RWPE2 (cell line): Measurements from ENCODE around the gene UBLCP1.
"Not testable (repeated sequence)": the region's sequence is repeated elsewhere in the genome, so short reads cannot be mapped to it uniquely, and the experiment has no call there.

Source experiments
- ATAC-seq: fragments of 200-7000 bp; cut with Tn5 transposase; 3 replicates; pipeline ENCODE4 v1.9.1; 2021; ENCODE audit warnings: low read depth
- DNase-seq: peaks from one replicate; pipeline ENCODE4 v3.0.0-alpha.2; 2020; ENCODE audit warnings: low spot score
- H3K27ac ChIP-seq: fragments of 450-650 bp; 2 replicates; pipeline ENCODE4 v1.5.1; 2017; ENCODE audit warnings: mild to moderate bottlenecking; ENCODE audit not compliant: poor library complexity, severe bottlenecking
- H3K27me3 ChIP-seq: fragments of 250-450 bp; sonication (Bioruptor Pico); 2 replicates; pipeline ENCODE4 v1.5.1; 2021; ENCODE audit warnings: mild to moderate bottlenecking, moderate library complexity; ENCODE audit not compliant: insufficient read depth, poor library complexity, severe bottlenecking
- H3K36me3 ChIP-seq: fragments of 250-450 bp; sonication (Bioruptor Pico); 2 replicates; pipeline ENCODE4 v1.5.1; 2020; ENCODE audit warnings: low read depth, mild to moderate bottlenecking, moderate library complexity
- H3K4me1 ChIP-seq: fragments of 250-450 bp; sonication (Bioruptor Pico); 2 replicates; pipeline ENCODE4 v1.5.1; 2021; ENCODE audit warnings: mild to moderate bottlenecking, moderate library complexity; ENCODE audit not compliant: insufficient read depth, poor library complexity, severe bottlenecking
- H3K4me3 ChIP-seq: fragments of 250-450 bp; sonication (Bioruptor Pico); 2 replicates; pipeline ENCODE4 v1.5.1; 2021; ENCODE audit warnings: mild to moderate bottlenecking, moderate library complexity; ENCODE audit not compliant: severe bottlenecking
- H3K9me3 ChIP-seq: fragments of 250-450 bp; sonication (Bioruptor Pico); 2 replicates; pipeline ENCODE4 v1.5.1; 2021; ENCODE audit warnings: mild to moderate bottlenecking, moderate library complexity; ENCODE audit not compliant: severe bottlenecking
- TF ChIP-seq, protein P1 (sequence below): fragments of 450-650 bp; IDR thresholded peaks from one replicate; pipeline ENCODE4 v1.5.1; 2017; ENCODE audit warnings: mild to moderate bottlenecking, moderate library complexity; ENCODE audit not compliant: poor library complexity, severe bottlenecking

The UBLCP1 gene

DNA sequence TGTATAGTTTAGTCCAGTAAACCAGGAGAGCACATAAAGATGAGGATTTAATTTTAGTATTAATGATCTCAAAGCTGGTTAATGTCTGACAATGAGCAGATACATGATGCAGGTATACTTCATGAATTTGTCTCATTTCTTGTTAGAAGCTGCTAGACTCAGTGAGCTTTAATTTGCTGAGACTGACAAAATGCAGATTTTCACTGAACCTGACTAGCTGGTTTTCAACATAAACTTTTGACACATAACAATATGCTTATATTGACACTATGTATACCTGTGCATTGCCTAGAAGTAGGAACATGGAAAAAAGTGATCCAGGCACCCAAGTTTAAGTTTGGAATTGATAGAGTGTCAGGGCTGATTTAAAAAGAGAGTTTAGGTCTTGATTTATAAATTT is 10.8 kb downstream of the UBLCP1 start:
- H3K4me1 ChIP-seq = no peaks in the 10 kb centered on the region
- TF ChIP-seq, protein P1, sequence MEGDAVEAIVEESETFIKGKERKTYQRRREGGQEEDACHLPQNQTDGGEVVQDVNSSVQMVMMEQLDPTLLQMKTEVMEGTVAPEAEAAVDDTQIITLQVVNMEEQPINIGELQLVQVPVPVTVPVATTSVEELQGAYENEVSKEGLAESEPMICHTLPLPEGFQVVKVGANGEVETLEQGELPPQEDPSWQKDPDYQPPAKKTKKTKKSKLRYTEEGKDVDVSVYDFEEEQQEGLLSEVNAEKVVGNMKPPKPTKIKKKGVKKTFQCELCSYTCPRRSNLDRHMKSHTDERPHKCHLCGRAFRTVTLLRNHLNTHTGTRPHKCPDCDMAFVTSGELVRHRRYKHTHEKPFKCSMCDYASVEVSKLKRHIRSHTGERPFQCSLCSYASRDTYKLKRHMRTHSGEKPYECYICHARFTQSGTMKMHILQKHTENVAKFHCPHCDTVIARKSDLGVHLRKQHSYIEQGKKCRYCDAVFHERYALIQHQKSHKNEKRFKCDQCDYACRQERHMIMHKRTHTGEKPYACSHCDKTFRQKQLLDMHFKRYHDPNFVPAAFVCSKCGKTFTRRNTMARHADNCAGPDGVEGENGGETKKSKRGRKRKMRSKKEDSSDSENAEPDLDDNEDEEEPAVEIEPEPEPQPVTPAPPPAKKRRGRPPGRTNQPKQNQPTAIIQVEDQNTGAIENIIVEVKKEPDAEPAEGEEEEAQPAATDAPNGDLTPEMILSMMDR = no peak
- H3K27ac ChIP-seq = no peak overlapping the region
- H3K27me3 ChIP-seq = no peaks in the 10 kb centered on the region
- no peak overlapping the region for H3K4me3 ChIP-seq
- DNase-seq (no peak), ATAC-seq (no peak)
- H3K36me3 ChIP-seq = peaks cover 100% of the 10 kb centered on the region
- H3K9me3 ChIP-seq = peaks cover 2% of the 10 kb centered on the region

DNA sequence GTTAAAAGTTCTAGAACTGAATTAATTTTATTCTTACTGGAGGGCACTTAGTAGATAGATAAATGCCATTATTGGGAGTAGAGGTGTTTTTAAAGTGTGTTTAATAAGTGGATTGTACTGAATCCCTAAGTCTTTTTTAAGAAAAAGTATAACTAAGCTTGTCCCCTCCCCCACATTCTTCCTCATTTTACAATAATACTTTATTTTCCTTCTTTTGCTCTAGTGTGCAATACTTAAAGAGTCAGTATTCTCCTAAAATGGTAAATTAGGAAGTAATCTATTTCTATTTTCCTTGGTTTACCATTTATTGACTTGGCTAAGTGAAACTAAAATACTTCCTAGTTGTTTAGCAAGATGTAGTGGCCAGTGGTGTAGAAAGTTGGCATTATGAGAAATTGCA is 11.6 kb downstream of the UBLCP1 start:
- Histone ChIP-seq H3K4me3 (no peak overlapping the region), H3K9me3 (peaks cover 2% of the 10 kb centered on the region), H3K27ac (no peak overlapping the region), H3K27me3 (no peaks in the 10 kb centered on the region), H3K36me3 (peaks cover 99% of the 10 kb centered on the region), H3K4me1 (no peaks in the 10 kb centered on the region)
- DNase-seq (no peak), ATAC-seq (no peak)
- TF ChIP-seq, protein P1 = no peak

DNA sequence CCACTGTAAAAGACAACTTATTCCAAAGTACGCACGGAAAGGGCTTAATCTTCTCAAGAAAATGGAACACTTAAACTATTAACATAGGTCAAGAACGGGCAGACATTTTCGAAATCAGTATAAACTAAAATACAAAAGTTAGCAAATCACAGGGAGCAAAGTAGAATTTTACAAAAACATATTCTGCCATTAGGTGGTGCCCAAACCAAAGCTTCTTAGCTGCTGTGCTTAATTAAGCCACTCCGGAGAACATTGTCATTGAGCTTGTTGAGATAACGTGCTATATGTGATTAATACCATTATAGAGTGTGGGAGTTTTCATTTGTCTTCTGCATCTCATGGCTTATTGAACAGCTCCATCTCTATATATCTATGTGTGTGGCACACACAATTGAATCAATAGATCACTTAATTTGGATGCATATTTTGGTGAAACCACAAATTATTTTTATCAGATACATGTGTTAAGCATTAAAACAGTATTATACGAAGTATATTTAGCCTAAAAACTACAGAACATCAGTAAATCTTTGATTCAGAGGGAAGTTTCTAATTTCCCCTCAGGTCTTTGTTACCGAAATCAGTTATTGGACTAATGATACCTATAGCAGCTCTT is 23.4 kb downstream of the UBLCP1 start:
- DNase-seq = no peak
- peaks cover 45% of the 10 kb centered on the region for H3K36me3 ChIP-seq
- H3K27ac ChIP-seq = no peak overlapping the region

DNA sequence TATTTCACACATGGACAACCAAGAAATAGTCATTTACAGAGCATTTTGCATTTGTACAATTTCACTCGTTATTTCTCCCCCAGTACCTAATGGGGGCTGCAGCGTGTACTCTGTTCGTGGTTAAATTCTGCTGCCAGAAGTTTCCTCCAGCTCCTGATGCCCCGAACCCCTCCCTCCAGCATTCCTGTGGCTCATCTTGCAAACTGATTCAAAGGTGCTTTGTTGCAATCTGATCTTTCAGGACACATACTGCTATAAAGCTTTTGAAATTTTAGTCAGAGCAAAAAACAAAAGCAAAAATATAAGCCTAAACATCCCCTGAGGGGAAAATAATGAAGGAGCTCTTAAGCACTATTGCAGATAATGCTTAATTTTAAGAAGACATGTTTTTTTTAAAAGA is 27.7 kb downstream of the UBLCP1 start:
- Histone ChIP-seq H3K9me3 (no peaks in the 10 kb centered on the region), H3K36me3 (peaks cover 6% of the 10 kb centered on the region), H3K4me3 (no peak overlapping the region), H3K27me3 (no peaks in the 10 kb centered on the region), H3K4me1 (peaks cover 6% of the 10 kb centered on the region), H3K27ac (no peak overlapping the region)
- DNase-seq (no peak), ATAC-seq (peak; percentile 87)
- TF ChIP-seq, protein P1 = no peak

More for the DNA sequence above, 23.4 kb downstream of the UBLCP1 start:
- H3K9me3 ChIP-seq = no peaks in the 10 kb centered on the region
- TF ChIP-seq, protein P1 = peak; percentile 89
- ATAC-seq = peak; percentile 62
- no peak overlapping the region for H3K4me3 ChIP-seq
- peaks cover 6% of the 10 kb centered on the region for H3K4me1 ChIP-seq
- no peaks in the 10 kb centered on the region for H3K27me3 ChIP-seq

DNA sequence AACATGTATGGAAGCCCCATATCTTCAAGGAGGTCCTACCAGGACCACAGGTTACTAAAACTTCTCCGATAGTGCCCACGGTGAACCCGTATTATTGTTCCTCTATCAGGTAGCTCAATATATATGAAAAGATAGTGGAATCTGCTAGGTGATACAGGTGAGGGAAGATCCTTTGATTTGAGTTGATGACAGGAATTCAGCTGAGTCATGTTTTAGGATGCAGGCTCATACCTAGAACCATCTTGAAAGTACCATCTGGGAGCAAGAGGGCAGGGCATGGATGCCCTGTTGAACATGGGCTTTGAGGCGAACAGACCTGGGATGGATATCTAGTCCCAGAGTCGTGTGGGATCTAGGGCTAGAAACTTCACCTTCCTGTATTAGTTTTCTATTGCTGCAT is 31.8 kb downstream of the UBLCP1 start:
- TF ChIP-seq, protein P1 = no peak

DNA sequence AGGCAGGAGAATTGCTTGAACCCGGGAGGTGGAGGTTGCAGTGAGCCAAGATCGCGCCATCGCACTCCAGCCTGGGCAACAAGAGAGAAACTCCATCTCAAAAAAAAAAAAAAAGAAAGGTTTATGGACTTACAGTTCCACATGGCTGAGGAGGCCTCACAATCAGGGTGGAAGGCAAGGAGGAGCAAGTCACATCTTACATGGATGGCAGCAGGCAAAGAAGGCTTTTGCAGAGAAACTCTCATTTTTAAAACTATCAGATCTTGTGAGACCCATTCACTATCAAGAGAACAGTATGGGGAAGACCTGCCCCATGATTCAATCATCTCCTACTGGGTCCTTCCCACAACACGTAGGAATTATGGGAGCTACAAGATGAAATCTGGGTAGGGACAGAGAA is 34.2 kb downstream of the UBLCP1 start:
- H3K27ac ChIP-seq, H3K4me3 ChIP-seq, H3K4me1 ChIP-seq, DNase-seq, ATAC-seq, H3K27me3 ChIP-seq, H3K36me3 ChIP-seq: not testable (repeated sequence)
- H3K9me3 ChIP-seq = peaks cover 12% of the 10 kb centered on the region

More for the DNA sequence above, 31.8 kb downstream of the UBLCP1 start:
- Histone ChIP-seq H3K4me3 (no peak overlapping the region), H3K27me3 (no peaks in the 10 kb centered on the region), H3K9me3 (no peaks in the 10 kb centered on the region), H3K27ac (no peak overlapping the region), H3K36me3 (no peaks in the 10 kb centered on the region), H3K4me1 (peaks cover 6% of the 10 kb centered on the region)
- ATAC-seq (no peak), DNase-seq (no peak)
